WTC11 (cell line): ENCODE data around the gene RPS6KA5. TPM values are rescaled to one million over a fixed set of nuclear protein-coding genes. Genes with fewer than 3 reads are reported as not detected.

Experiments
- ATAC-seq: fragments of 200-7000 bp; cut with Tn5 transposase; 2 replicates; pipeline ENCODE4 v1.10.0; 2021; ENCODE audit warnings: mild to moderate bottlenecking, moderate library complexity
- CTCF ChIA-PET: fragments of 300-600 bp; sonication (Branson Sonifier 250); formaldehyde crosslinking; loops from one replicate; lab custom pipeline; 2021; ENCODE audit warnings: antibody characterized with exemption; lab: Charles Lee
- POLR2A ChIA-PET: fragments of 350-600 bp; sonication (Branson Sonifier 250); formaldehyde crosslinking; loops from one replicate; lab custom pipeline; 2021; ENCODE audit warnings: antibody characterized with exemption; lab: Charles Lee
- DNase-seq: peaks from one replicate; pipeline ENCODE4 v3.0.0; 2021; ENCODE audit warnings: low spot score
- H3K27ac Mint-ChIP-seq: 2 replicates; pipeline ENCODE4 v1.8.0; 2021; ENCODE audit warnings: mixed read lengths
- H3K27me3 Mint-ChIP-seq: 2 replicates; pipeline ENCODE4 v1.8.0; 2021; ENCODE audit warnings: low read depth, mild to moderate bottlenecking, moderate library complexity, mixed read lengths
- H3K36me3 Mint-ChIP-seq: 2 replicates; pipeline ENCODE4 v1.8.0; 2021; ENCODE audit warnings: mixed read lengths
- H3K4me1 Mint-ChIP-seq: 2 replicates; pipeline ENCODE4 v1.8.0; 2022; ENCODE audit warnings: mixed read lengths
- H3K4me3 Mint-ChIP-seq: 2 replicates; pipeline ENCODE4 v1.8.0; 2021; ENCODE audit warnings: mild to moderate bottlenecking, moderate library complexity, mixed read lengths
- H3K9me3 Mint-ChIP-seq: 2 replicates; pipeline ENCODE4 v1.8.0; 2021; ENCODE audit warnings: mixed read lengths
- ATF2 ChIP-seq: sonication (generic); formaldehyde crosslinking; IDR thresholded peaks from 2 replicates; pipeline ENCODE4 v1.8.1; 2022; ENCODE audit warnings: low read depth, missing genetic modification reagents, borderline replicate concordance
- CBFB ChIP-seq: sonication (generic); formaldehyde crosslinking; IDR thresholded peaks from 2 replicates; pipeline ENCODE4 v1.8.1; 2022; ENCODE audit warnings: mild to moderate bottlenecking, low read depth, missing genetic modification reagents
- EMX1 ChIP-seq: fragments of 250-450 bp; sonication (Bioruptor Pico); IDR thresholded peaks from 2 replicates; pipeline ENCODE4 v1.8.0; 2021; ENCODE audit warnings: mild to moderate bottlenecking
- FOXK1 ChIP-seq: sonication (generic); formaldehyde crosslinking; IDR thresholded peaks from 2 replicates; pipeline ENCODE4 v1.8.0; 2022; ENCODE audit warnings: mild to moderate bottlenecking, moderate library complexity, missing genetic modification reagents
- FOXP1 ChIP-seq: sonication (generic); formaldehyde crosslinking; IDR thresholded peaks from 2 replicates; pipeline ENCODE4 v1.8.0; 2022; ENCODE audit warnings: missing genetic modification reagents, mild to moderate bottlenecking, moderate library complexity, borderline replicate concordance
- FOXP4 ChIP-seq: sonication (generic); formaldehyde crosslinking; IDR thresholded peaks from 2 replicates; pipeline ENCODE4 v1.8.0; 2022; ENCODE audit warnings: mild to moderate bottlenecking, missing genetic modification reagents
- GRHL2 ChIP-seq: fragments of 250-450 bp; sonication (Bioruptor Pico); IDR thresholded peaks from 2 replicates; pipeline ENCODE4 v1.8.0; 2022; ENCODE audit warnings: mild to moderate bottlenecking, moderate library complexity; ENCODE audit not compliant: insufficient replicate concordance, severe bottlenecking
- JAZF1 ChIP-seq: fragments of 250-450 bp; sonication (Bioruptor Pico); IDR thresholded peaks from 2 replicates; pipeline ENCODE4 v1.9.0; 2021; ENCODE audit warnings: moderate library complexity, mild to moderate bottlenecking, inconsistent platforms
- MLX ChIP-seq: sonication (generic); formaldehyde crosslinking; IDR thresholded peaks from 2 replicates; pipeline ENCODE4 v1.8.1; 2023; ENCODE audit warnings: mild to moderate bottlenecking, missing genetic modification reagents, moderate library complexity
- NFE2L1 ChIP-seq: sonication (generic); formaldehyde crosslinking; IDR thresholded peaks from 2 replicates; pipeline ENCODE4 v1.8.1; 2023; ENCODE audit warnings: missing genetic modification reagents
- NR1H2 ChIP-seq: sonication (generic); formaldehyde crosslinking; IDR thresholded peaks from 2 replicates; pipeline ENCODE4 v1.9.0; 2021; ENCODE audit warnings: mild to moderate bottlenecking, moderate library complexity, missing genetic modification reagents
- NR2C2 ChIP-seq: sonication (generic); formaldehyde crosslinking; IDR thresholded peaks from 2 replicates; pipeline ENCODE4 v1.8.0; 2022; ENCODE audit warnings: mild to moderate bottlenecking, missing genetic modification reagents
- RELA ChIP-seq: sonication (generic); formaldehyde crosslinking; IDR thresholded peaks from 2 replicates; pipeline ENCODE4 v1.8.1; 2022; ENCODE audit warnings: missing genetic modification reagents, mild to moderate bottlenecking, borderline replicate concordance
- RORB ChIP-seq: fragments of 250-450 bp; sonication (Bioruptor Pico); IDR thresholded peaks from 2 replicates; pipeline ENCODE4 v1.9.0; 2021; ENCODE audit warnings: mild to moderate bottlenecking
- USF1 ChIP-seq: sonication (generic); formaldehyde crosslinking; IDR thresholded peaks from 2 replicates; pipeline ENCODE4 v1.8.0; 2022; ENCODE audit warnings: mild to moderate bottlenecking, missing genetic modification reagents
- USF2 ChIP-seq: sonication (generic); formaldehyde crosslinking; IDR thresholded peaks from 2 replicates; pipeline ENCODE4 v1.8.1; 2023; ENCODE audit warnings: mild to moderate bottlenecking, missing genetic modification reagents, moderate library complexity
- ZBTB21 ChIP-seq: sonication (generic); formaldehyde crosslinking; IDR thresholded peaks from 2 replicates; pipeline ENCODE4 v1.8.1; 2023; ENCODE audit warnings: mild to moderate bottlenecking, missing genetic modification reagents, borderline replicate concordance
- ZBTB43 ChIP-seq: sonication (generic); formaldehyde crosslinking; IDR thresholded peaks from 2 replicates; pipeline ENCODE4 v1.8.1; 2023; ENCODE audit warnings: mild to moderate bottlenecking, missing genetic modification reagents
- ZNF671 ChIP-seq: fragments of 250-450 bp; sonication (Bioruptor Pico); IDR thresholded peaks from 2 replicates; pipeline ENCODE4 v1.8.0; 2021; ENCODE audit warnings: mild to moderate bottlenecking
- total RNA-seq: library from RNA; stranded (reverse); gene quantifications from 3 replicates; pipeline ENCODE4 v1.2.3, GENCODE V29; 2021
- TF ChIP-seq, protein P1 (sequence below): sonication (generic); formaldehyde crosslinking; IDR thresholded peaks from 2 replicates; pipeline ENCODE4 v1.8.1; 2022; ENCODE audit warnings: mild to moderate bottlenecking, missing genetic modification reagents, moderate library complexity, borderline replicate concordance
- TF ChIP-seq, protein P2 (sequence below): sonication (generic); formaldehyde crosslinking; IDR thresholded peaks from 2 replicates; pipeline ENCODE4 v1.8.1; 2022; ENCODE audit warnings: missing genetic modification reagents, borderline replicate concordance
- TF ChIP-seq, protein P3 (sequence below): sonication (generic); formaldehyde crosslinking; IDR thresholded peaks from 2 replicates; pipeline ENCODE4 v1.8.0; 2023; ENCODE audit warnings: missing genetic modification reagents
- TF ChIP-seq, protein P4 (sequence below): fragments of 250-450 bp; sonication (Bioruptor Pico); conservative IDR thresholded peaks from 2 replicates; pipeline ENCODE4 v1.9.0; 2021; ENCODE audit warnings: mild to moderate bottlenecking

The RPS6KA5 gene
- total RNA-seq, 1 experiment from 2014 or later, result 5.2 TPM

- ChIA-PET CTCF (interaction anchor here (1.3 kb wide), 1 partner anchor 51 kb away, joined by 4 read pairs; the partner anchor contains the start of gene TTC7B), POLR2A (no interaction called here)
- ATAC-seq (no peak), DNase-seq (no peak)
- TF ChIP-seq RORB (CRISPR knock-in tag), result no peak
- TF ChIP-seq ZBTB21, result no peak
- no peak for TF ChIP-seq NR2C2 (CRISPR knock-in tag)
- TF ChIP-seq RELA (CRISPR knock-in tag), result no peak
- TF ChIP-seq, protein P1, sequence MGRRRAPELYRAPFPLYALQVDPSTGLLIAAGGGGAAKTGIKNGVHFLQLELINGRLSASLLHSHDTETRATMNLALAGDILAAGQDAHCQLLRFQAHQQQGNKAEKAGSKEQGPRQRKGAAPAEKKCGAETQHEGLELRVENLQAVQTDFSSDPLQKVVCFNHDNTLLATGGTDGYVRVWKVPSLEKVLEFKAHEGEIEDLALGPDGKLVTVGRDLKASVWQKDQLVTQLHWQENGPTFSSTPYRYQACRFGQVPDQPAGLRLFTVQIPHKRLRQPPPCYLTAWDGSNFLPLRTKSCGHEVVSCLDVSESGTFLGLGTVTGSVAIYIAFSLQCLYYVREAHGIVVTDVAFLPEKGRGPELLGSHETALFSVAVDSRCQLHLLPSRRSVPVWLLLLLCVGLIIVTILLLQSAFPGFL, result no peak
- no peak for TF ChIP-seq FOXP1 (CRISPR knock-in tag)
- no peak for TF ChIP-seq EMX1 (CRISPR knock-in tag)
- TF ChIP-seq ZNF671, result no peak
- no peak for TF ChIP-seq JAZF1
- TF ChIP-seq, protein P2, sequence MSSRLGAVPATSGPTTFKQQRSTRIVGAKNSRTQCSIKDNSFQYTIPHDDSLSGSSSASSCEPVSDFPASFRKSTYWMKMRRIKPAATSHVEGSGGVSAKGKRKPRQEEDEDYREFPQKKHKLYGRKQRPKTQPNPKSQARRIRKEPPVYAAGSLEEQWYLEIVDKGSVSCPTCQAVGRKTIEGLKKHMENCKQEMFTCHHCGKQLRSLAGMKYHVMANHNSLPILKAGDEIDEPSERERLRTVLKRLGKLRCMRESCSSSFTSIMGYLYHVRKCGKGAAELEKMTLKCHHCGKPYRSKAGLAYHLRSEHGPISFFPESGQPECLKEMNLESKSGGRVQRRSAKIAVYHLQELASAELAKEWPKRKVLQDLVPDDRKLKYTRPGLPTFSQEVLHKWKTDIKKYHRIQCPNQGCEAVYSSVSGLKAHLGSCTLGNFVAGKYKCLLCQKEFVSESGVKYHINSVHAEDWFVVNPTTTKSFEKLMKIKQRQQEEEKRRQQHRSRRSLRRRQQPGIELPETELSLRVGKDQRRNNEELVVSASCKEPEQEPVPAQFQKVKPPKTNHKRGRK (CRISPR knock-in tag), result no peak
- TF ChIP-seq, protein P3, sequence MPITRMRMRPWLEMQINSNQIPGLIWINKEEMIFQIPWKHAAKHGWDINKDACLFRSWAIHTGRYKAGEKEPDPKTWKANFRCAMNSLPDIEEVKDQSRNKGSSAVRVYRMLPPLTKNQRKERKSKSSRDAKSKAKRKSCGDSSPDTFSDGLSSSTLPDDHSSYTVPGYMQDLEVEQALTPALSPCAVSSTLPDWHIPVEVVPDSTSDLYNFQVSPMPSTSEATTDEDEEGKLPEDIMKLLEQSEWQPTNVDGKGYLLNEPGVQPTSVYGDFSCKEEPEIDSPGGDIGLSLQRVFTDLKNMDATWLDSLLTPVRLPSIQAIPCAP (CRISPR knock-in tag), result no peak
- no peaks in the 10 kb centered on the region for H3K27me3 Mint-ChIP-seq
- H3K4me3 Mint-ChIP-seq, result no peak overlapping the region
- no peak overlapping the region for H3K27ac Mint-ChIP-seq
- H3K36me3 Mint-ChIP-seq, result no peaks in the 10 kb centered on the region
- H3K4me1 Mint-ChIP-seq, result peaks cover 5% of the 10 kb centered on the region
- no peaks in the 10 kb centered on the region for H3K9me3 Mint-ChIP-seq
Measured at GRCh38 chr14:90867501-90867900, 192.9 kb downstream of the RPS6KA5 start.

DNA sequence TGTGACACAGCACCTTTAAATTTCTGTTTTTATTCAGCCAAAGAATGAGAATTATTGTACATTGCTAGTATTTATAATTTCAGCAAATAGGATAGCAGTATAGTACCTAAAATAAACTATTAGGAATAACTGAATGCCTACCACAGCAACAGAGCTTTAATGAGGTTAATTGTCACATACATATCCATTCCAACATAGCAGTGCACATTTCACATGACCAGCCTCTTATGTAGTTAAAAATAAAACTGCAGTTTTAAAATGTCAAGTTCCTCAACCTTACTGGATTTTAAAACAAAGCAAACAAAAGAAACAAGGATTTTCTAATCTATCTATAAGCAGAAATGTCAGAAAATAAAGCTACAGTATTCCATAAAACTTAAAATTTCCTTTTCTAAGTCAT is 193.6 kb downstream of the RPS6KA5 start:
- POLR2A ChIA-PET, result no interaction called here
- no peak for DNase-seq
- Mint-ChIP-seq H3K9me3 (no peaks in the 10 kb centered on the region), H3K36me3 (no peaks in the 10 kb centered on the region), H3K27ac (no peak overlapping the region), H3K27me3 (no peaks in the 10 kb centered on the region), H3K4me1 (peaks cover 5% of the 10 kb centered on the region), H3K4me3 (no peak overlapping the region)
- no peak for ATAC-seq
- CTCF ChIA-PET, result interaction anchor here (1.3 kb wide), 1 partner anchor 51 kb away, joined by 4 read pairs; the partner anchor contains the start of gene TTC7B
- no peak for TF ChIP-seq NR1H2 (CRISPR knock-in tag)
- TF ChIP-seq FOXK1 (CRISPR knock-in tag), result no peak
- TF ChIP-seq NFE2L1 (CRISPR knock-in tag), result no peak
- no peak for TF ChIP-seq FOXP4 (CRISPR knock-in tag)
- TF ChIP-seq, protein P4, sequence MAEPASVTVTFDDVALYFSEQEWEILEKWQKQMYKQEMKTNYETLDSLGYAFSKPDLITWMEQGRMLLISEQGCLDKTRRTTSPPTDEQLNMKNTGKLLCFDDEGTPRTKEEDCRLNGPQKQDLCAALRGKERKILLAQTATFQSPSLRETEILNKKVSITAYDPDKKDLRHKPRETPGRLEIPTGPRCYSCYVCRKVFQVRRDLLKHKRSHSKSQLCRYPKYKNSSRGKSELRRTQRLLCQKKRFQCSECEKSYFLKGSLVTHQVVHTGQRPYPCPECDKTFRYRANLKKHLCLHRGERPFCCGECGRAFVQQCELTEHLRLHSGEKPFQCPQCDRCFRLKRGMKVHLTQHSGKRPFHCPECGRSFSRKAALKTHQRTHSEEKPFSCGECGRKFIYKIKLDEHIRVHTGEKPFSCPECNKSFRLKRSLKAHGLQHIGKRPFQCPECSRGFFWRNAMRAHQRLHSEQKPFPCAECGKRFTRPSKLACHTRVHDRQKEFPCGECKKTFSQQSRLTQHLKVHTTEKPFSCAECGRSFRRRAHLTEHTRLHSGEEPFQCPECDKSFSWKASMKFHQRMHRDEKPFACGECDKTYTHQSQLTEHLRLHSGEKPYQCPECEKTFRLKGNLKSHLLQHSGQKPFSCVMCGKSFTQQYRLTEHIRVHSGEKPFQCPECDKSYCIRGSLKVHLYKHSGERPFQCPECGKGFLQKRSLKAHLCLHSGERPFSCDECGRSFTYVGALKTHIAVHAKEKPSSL, result no peak
- TF ChIP-seq ATF2 (CRISPR knock-in tag), result no peak
- TF ChIP-seq MLX (CRISPR knock-in tag), result no peak
- TF ChIP-seq GRHL2, result no peak
- no peak for TF ChIP-seq FOXP1 (CRISPR knock-in tag)
- TF ChIP-seq USF2, result no peak
- TF ChIP-seq USF1 (CRISPR knock-in tag), result no peak
- no peak for TF ChIP-seq CBFB (CRISPR knock-in tag)
- no peak for TF ChIP-seq ZBTB43 (CRISPR knock-in tag)
